CD4-positive, alpha-beta memory T cell (primary cell): ENCODE results near the gene SH3D19. TPM values are rescaled to one million over a fixed set of nuclear protein-coding genes. Genes with fewer than 3 reads are reported as not detected.

Experiments
- CTCF ChIA-PET: fragments of 350-600 bp; sonication (Branson Sonifier 250); formaldehyde crosslinking; loops from one replicate; lab custom pipeline; 2021; ENCODE audit warnings: inconsistent platforms; ENCODE audit not compliant: partially characterized antibody; lab: Charles Lee
- POLR2A ChIA-PET: fragments of 350-600 bp; sonication (Branson Sonifier 250); formaldehyde crosslinking; loops from one replicate; lab custom pipeline; 2021; ENCODE audit not compliant: partially characterized antibody; lab: Charles Lee
- DNase-seq, 5 donors: peaks; one replicate each; pipeline versions ENCODE4 v3.0.0 to v3.0.0-alpha.2; 2020 to 2022; ENCODE audit warnings: mixed read lengths in 1 of 5
- H3K27ac ChIP-seq: one replicate; pipeline ENCODE4 v1.7.0; 2013; ENCODE audit warnings: low read depth, low read length
- H3K27me3 ChIP-seq: 2 replicates; pipeline ENCODE4 v1.7.0; 2013; ENCODE audit warnings: mild to moderate bottlenecking, low read length, moderate library complexity; ENCODE audit not compliant: insufficient read depth
- H3K36me3 ChIP-seq: 2 replicates; pipeline ENCODE4 v1.7.0; 2013; ENCODE audit warnings: mild to moderate bottlenecking, low read length, moderate library complexity; ENCODE audit not compliant: insufficient read depth
- H3K4me1 ChIP-seq: 2 replicates; pipeline ENCODE4 v1.7.0; 2013; ENCODE audit warnings: mild to moderate bottlenecking, low read length, moderate library complexity; ENCODE audit not compliant: insufficient read depth
- H3K4me3 ChIP-seq, 2 donors: one replicate each; pipeline ENCODE4 v1.7.0; 2013; ENCODE audit warnings: low read length in 2 of 2, mild to moderate bottlenecking in 1 of 2
- H3K9me3 ChIP-seq, 2 donors: one replicate each; pipeline ENCODE4 v1.7.0; 2013; ENCODE audit warnings: low read length in 2 of 2, control low read depth in 1 of 2; ENCODE audit not compliant: control insufficient read depth in 1 of 2
- H3K27ac Mint-ChIP-seq, 7 donors: one replicate each; pipeline ENCODE4 v1.8.0; 2020 to 2021; ENCODE audit warnings: mixed read lengths in 7 of 7, mild to moderate bottlenecking in 6 of 7, inconsistent platforms in 3 of 7, moderate library complexity in 3 of 7
- H3K27me3 Mint-ChIP-seq, 2 donors: one replicate each; pipeline ENCODE4 v1.8.0; 2020 to 2021; ENCODE audit warnings: mixed read lengths in 2 of 2
- H3K36me3 Mint-ChIP-seq, 2 donors: one replicate each; pipeline ENCODE4 v1.8.0; 2020 to 2021; ENCODE audit warnings: mixed read lengths in 2 of 2, inconsistent platforms in 1 of 2, mild to moderate bottlenecking in 1 of 2
- H3K4me1 Mint-ChIP-seq, 4 donors: one replicate each; pipeline ENCODE4 v1.8.0; 2020 to 2021; ENCODE audit warnings: mixed read lengths in 4 of 4, mild to moderate bottlenecking in 1 of 4
- H3K4me3 Mint-ChIP-seq, 8 donors: one replicate each; pipeline ENCODE4 v1.8.0; 2020 to 2021; ENCODE audit warnings: mixed read lengths in 8 of 8, mild to moderate bottlenecking in 7 of 8, moderate library complexity in 6 of 8, inconsistent platforms in 3 of 8
- H3K9me3 Mint-ChIP-seq, 8 donors: one replicate each; pipeline ENCODE4 v1.8.0; 2020 to 2021; ENCODE audit warnings: mixed read lengths in 8 of 8, mild to moderate bottlenecking in 5 of 8, inconsistent platforms in 3 of 8, moderate library complexity in 1 of 8
- intact Hi-C: fragments of 100-400 bp; cut with micrococcal nuclease; formaldehyde crosslinking; loops from one replicate; pipeline ENCODE4 v1.15.1; 2023
- polyA plus RNA-seq, 2 donors: library from polyadenylated mRNA; unstranded; fragments of 300-500 nt; fragmentation: Illumina TruSeq; gene quantifications; one replicate each; pipeline ENCODE4 v1.2.3, GENCODE V29; 2021
- total RNA-seq, 2 experiments: library from RNA; stranded (reverse); gene quantifications; one replicate each; pipeline ENCODE4 v1.2.3, GENCODE V29; 2021

SH3D19 gene
- total and polyA plus RNA-seq, 4 experiments from 2014 or later = 0.11 to 1.4 (median 0.79) TPM

DNA sequence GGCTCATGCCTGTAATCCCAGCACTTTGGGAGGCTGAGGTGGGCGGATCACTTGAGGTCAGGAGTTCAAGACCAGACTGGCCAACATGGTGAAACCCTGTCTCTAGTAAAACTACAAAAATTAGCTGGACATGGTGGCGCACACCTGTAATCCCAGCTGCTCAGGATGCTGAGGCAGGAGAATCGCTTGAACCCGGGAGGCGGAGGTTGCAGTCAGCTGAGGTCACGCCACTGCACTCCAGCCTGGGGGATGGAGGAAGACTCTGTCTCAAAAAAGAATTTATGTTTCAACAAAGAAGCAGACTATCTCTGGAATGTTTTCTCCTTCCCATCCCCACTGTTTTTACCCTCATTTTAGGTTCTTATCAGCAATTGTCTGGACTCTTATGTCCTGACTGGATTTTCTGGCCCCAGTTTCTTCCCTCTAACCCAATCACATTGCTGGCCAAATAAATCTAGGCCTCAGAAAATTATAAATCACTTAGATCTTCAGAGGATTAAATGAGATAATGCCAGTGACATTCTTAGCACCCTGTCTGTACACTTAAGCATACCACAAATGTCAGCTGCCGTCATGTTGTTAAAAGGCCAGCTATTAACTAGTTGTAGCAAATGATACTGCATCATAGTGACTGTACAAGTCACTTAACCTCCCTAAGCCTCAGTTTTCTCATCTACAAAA, 93.3 kb downstream of the SH3D19 start:
- H3K4me1 Mint-ChIP-seq = no peaks in the 10 kb centered on the region
- CTCF ChIA-PET = no interaction called here
- intact Hi-C loops = no loop called here

DNA sequence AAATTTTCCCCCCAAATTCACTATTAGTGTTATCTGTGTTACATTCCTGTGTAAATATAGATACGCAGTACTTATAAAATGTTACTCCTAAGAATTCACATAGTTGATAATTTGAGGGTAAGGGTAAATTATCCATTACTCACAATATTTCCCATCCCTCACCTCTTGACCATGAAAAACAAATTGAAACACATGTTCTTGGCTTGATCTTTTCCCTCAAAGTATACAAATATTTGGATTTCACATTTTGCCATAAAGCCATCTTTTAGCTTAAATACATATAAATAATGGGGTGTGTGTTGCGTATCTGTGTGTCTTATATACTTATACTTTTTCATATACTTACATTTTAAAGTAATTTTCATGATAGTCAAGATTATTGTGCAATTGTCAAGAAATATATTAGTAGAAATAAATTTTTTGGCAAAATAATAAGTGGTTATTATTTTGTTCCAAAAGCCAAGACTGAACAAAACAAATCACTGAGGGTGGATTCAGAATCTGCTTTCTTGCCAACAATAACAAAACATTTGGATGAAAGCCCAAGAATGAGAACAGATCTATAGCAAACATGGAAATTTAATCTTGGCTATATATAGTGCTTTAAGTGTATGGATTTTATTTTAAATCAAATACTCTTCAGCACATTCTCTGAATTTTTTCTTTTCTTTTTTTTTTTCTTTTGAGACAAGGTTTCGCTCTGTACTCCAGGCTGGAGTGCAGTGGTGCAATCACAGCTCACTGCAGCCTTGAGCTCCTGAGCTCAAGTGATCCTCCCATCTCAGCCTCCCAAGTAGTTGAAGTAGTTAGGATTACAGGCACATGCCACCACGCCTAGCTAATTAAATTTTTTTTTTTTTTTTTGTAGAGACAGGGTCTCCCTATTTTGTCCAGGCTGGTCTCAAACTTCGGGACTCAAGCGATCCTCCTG, 97.0 kb downstream of the SH3D19 start:
- Histone ChIP-seq H3K27me3 (no peaks in the 10 kb centered on the region), H3K4me1 (no peaks in the 10 kb centered on the region), H3K27ac (no peak overlapping the region), H3K9me3 (no peaks in the 10 kb centered on the region), H3K36me3 (no peaks in the 10 kb centered on the region), H3K4me3 (no peak overlapping the region)
- H3K27me3 Mint-ChIP-seq = peaks cover 21 to 24% of the 10 kb centered on the region in 2 donors
- no peaks in the 10 kb centered on the region for H3K4me1 Mint-ChIP-seq
- H3K27ac Mint-ChIP-seq = no peak overlapping the region
- intact Hi-C loops = no loop called here
- H3K4me3 Mint-ChIP-seq = no peak overlapping the region
- DNase-seq = no peak
- H3K36me3 Mint-ChIP-seq = no peaks in the 10 kb centered on the region
- CTCF ChIA-PET = interaction anchor here (1.2 kb wide), 1 partner anchor 11 kb away, joined by 3 read pairs; no protein-coding TSS in a partner anchor
- H3K9me3 Mint-ChIP-seq = peaks cover 0 to 2% (median 0%) of the 10 kb centered on the region in 8 donors
- POLR2A ChIA-PET = no interaction called here

More for the DNA sequence above, 93.3 kb downstream of the SH3D19 start:
- Histone ChIP-seq H3K9me3 (no peaks in the 10 kb centered on the region), H3K4me3 (no peak overlapping the region), H3K27me3 (no peaks in the 10 kb centered on the region), H3K36me3 (no peaks in the 10 kb centered on the region), H3K27ac (no peak overlapping the region), H3K4me1 (no peaks in the 10 kb centered on the region)
- POLR2A ChIA-PET = no interaction called here
- Mint-ChIP-seq H3K27ac (no peak overlapping the region), H3K36me3 (no peaks in the 10 kb centered on the region), H3K27me3 (peaks cover 19 to 20% of the 10 kb centered on the region in 2 donors), H3K4me3 (no peak overlapping the region), H3K9me3 (peaks cover 0 to 3% (median 0%) of the 10 kb centered on the region in 8 donors)
- no peak for DNase-seq

DNA sequence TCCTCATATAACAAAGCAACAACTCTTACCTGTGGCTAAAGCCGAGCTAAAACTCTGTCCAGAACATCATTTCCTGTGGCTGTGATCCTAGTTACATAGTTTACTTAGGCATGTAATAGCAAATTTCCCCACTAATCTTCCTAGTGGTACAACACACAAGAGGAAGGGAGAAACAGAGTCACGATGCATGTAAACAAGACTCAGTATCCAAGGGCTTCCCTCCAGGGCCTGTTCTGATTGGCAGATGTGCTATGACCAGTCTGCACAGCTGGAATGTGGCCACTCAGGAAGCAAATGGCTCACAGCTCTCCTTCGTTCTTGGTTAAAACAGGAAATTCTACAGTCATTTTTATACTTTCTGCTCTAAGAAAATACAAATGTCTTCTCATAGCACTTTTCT, 97.7 kb downstream of the SH3D19 start:
- no peak overlapping the region for H3K4me3 ChIP-seq
- Mint-ChIP-seq H3K4me3 (no peak overlapping the region), H3K9me3 (peaks cover 0 to 2% (median 0%) of the 10 kb centered on the region in 8 donors), H3K4me1 (no peaks in the 10 kb centered on the region), H3K27me3 (peaks cover 22% of the 10 kb centered on the region in 2 donors), H3K36me3 (no peaks in the 10 kb centered on the region), H3K27ac (no peak overlapping the region)
- no peaks in the 10 kb centered on the region for H3K36me3 ChIP-seq
- no peaks in the 10 kb centered on the region for H3K4me1 ChIP-seq
- no peak for DNase-seq
- POLR2A ChIA-PET = no interaction called here
- no peak overlapping the region for H3K27ac ChIP-seq
- H3K27me3 ChIP-seq = no peaks in the 10 kb centered on the region
- H3K9me3 ChIP-seq = no peaks in the 10 kb centered on the region
- CTCF ChIA-PET = interaction anchor here (1.2 kb wide), 1 partner anchor 12 kb away, joined by 3 read pairs; no protein-coding TSS in a partner anchor
- intact Hi-C loops = no loop called here

DNA sequence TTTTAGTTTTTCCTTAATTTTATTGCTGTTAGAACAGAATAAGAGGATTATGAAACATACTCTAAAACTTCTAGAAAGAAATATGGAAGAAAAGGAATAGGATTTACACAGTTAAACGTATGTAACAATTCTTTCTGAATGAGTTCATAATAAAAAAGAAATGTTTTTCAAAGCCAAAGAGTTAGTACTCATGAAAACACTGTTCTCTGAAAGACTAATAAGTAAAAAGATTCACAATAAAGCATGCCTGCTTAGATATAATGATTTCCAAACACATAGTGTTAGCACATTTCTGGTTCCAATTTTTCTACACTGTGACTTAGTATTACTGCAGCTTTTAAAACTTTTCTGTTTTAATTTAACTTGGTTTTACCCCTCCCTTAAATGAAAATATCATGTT, 98.2 kb downstream of the SH3D19 start:
- H3K27ac ChIP-seq = no peak overlapping the region
- H3K9me3 Mint-ChIP-seq = peaks cover 0 to 2% (median 0%) of the 10 kb centered on the region in 8 donors
- H3K4me3 ChIP-seq = no peak overlapping the region
- H3K36me3 Mint-ChIP-seq = no peaks in the 10 kb centered on the region
- H3K27ac Mint-ChIP-seq = no peak overlapping the region
- no peaks in the 10 kb centered on the region for H3K36me3 ChIP-seq
- ChIA-PET POLR2A (no interaction called here), CTCF (no interaction called here)
- H3K9me3 ChIP-seq = no peaks in the 10 kb centered on the region
- H3K4me1 Mint-ChIP-seq = no peaks in the 10 kb centered on the region
- no peaks in the 10 kb centered on the region for H3K4me1 ChIP-seq
- H3K27me3 ChIP-seq = no peaks in the 10 kb centered on the region
- no peak overlapping the region for H3K4me3 Mint-ChIP-seq
- H3K27me3 Mint-ChIP-seq = peaks cover 17 to 22% of the 10 kb centered on the region in 2 donors
- DNase-seq = no peak
- intact Hi-C loops = no loop called here

DNA sequence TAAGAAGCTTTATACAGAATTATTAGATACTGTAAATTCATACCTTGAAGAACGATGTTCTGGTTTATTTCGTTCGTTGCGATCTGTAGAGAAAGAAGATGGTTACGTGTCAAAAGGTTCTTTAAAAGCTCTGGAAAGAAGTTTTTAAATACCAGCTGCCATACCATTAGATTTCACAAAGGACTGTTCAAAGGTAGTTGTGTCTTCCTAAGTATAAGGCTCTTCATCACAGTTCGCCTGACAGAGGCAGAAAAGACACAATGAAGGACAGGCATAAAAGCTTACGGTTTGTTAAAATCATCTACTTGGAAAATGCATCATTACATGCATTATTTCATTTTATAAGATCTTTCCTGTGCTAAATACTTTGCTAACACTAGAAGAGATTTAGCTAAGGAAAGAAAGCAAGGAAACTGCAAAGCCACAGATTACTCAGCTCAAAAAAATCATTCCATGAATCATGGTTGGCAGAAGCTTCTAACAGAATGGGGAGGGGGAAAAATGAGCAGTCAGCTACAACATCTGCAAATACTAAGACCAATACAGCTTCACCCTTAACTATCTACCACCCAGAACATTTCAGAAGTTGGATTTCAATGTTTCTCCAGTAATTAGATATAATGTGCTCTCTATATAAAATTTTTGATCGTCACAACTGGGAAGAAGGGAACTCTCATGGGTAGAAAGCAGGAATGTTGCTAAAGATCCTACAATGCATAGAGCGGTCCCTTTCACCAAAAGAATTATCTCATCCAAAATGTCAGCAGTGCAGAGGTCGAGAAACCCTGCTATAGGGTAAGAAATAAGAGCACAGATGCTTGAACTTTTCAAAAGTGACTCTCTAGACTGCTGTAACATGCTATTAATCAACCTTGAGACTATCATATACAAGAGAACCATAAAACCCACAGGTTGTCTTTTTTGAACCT, 99.1 kb downstream of the SH3D19 start:
- no peak for DNase-seq
- no peaks in the 10 kb centered on the region for H3K4me1 Mint-ChIP-seq
- H3K4me1 ChIP-seq = no peaks in the 10 kb centered on the region
- CTCF ChIA-PET = no interaction called here
- POLR2A ChIA-PET = no interaction called here
- intact Hi-C loops = no loop called here
- peaks cover 0 to 2% (median 0%) of the 10 kb centered on the region in 8 donors for H3K9me3 Mint-ChIP-seq
- H3K27me3 Mint-ChIP-seq = peaks cover 18 to 22% of the 10 kb centered on the region in 2 donors
- no peaks in the 10 kb centered on the region for H3K27me3 ChIP-seq
- no peak overlapping the region for H3K4me3 ChIP-seq
- H3K9me3 ChIP-seq = no peaks in the 10 kb centered on the region
- H3K36me3 ChIP-seq = no peaks in the 10 kb centered on the region
- H3K4me3 Mint-ChIP-seq = no peak overlapping the region
- no peak overlapping the region for H3K27ac Mint-ChIP-seq
- no peaks in the 10 kb centered on the region for H3K36me3 Mint-ChIP-seq
- no peak overlapping the region for H3K27ac ChIP-seq

DNA sequence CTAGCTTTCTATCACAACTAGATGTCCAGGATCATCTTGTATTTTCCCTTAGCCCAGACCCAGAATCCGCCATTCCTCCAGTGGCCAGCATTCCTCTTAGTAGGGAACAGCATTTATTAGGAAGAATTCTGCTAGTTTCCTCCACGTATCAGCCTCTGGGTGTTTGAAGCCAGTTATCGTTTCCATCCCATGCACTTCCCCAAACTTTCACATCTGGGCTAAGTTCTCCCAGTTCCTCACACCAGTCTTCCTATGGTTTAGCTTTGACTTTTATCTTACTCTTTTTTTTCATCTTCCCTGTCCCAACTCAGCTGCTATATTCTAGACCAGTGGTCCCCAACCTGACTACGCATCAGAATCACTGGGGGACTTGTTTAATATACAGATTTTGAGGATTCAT, 101.9 kb downstream of the SH3D19 start:
- intact Hi-C loops = no loop called here
- no peaks in the 10 kb centered on the region for H3K4me1 ChIP-seq
- H3K27ac ChIP-seq = no peak overlapping the region
- H3K4me3 ChIP-seq = no peak overlapping the region
- H3K27me3 ChIP-seq = no peaks in the 10 kb centered on the region
- no peak for DNase-seq
- ChIA-PET POLR2A (no interaction called here), CTCF (no interaction called here)
- H3K36me3 ChIP-seq = no peaks in the 10 kb centered on the region
- H3K9me3 ChIP-seq = no peaks in the 10 kb centered on the region
- Mint-ChIP-seq H3K4me3 (no peak overlapping the region), H3K9me3 (no peaks in the 10 kb centered on the region), H3K27ac (no peak overlapping the region), H3K4me1 (no peaks in the 10 kb centered on the region), H3K27me3 (peaks cover 13 to 17% of the 10 kb centered on the region in 2 donors), H3K36me3 (no peaks in the 10 kb centered on the region)
